Loucy (cell line): ENCODE results near the gene ST14.

ENCODE experiments used
- H2AFZ ChIP-seq: fragments of 200-600 bp; sonication (generic); 2 replicates; pipeline ENCODE4 v1.6.0; 2016; ENCODE audit warnings: antibody characterized with exemption, mild to moderate bottlenecking, low read length, moderate library complexity
- H3F3A ChIP-seq: fragments of 200-600 bp; 2 replicates; pipeline ENCODE4 v1.6.0; 2016; ENCODE audit warnings: antibody characterized with exemption, low read depth, mild to moderate bottlenecking
- H3K27me3 ChIP-seq: fragments of 200-600 bp; sonication (generic); 2 replicates; pipeline ENCODE4 v1.6.1; 2014; ENCODE audit warnings: low read length, mild to moderate bottlenecking; ENCODE audit not compliant: insufficient read depth, poor library complexity, severe bottlenecking
- H3K36me3 ChIP-seq: fragments of 200-600 bp; sonication (generic); 2 replicates; pipeline ENCODE4 v1.6.1; 2016; ENCODE audit warnings: low read length; ENCODE audit not compliant: insufficient read depth
- H3K4me1 ChIP-seq: fragments of 200-600 bp; sonication (generic); 2 replicates; pipeline ENCODE4 v1.5.1; 2014; ENCODE audit warnings: low read length, mild to moderate bottlenecking; ENCODE audit not compliant: insufficient read depth, poor library complexity, severe bottlenecking
- H3K4me2 ChIP-seq: fragments of 200-600 bp; sonication (generic); 2 replicates; pipeline ENCODE4 v1.6.0; 2014; ENCODE audit warnings: antibody characterized with exemption, low read length, low read depth, mild to moderate bottlenecking; ENCODE audit not compliant: poor library complexity, severe bottlenecking
- H3K4me3 ChIP-seq: fragments of 200-600 bp; sonication (generic); 2 replicates; pipeline ENCODE4 v1.5.1; 2014; ENCODE audit warnings: low read length, mild to moderate bottlenecking, mixed read lengths; ENCODE audit not compliant: poor library complexity, severe bottlenecking
- H3K79me2 ChIP-seq: fragments of 200-600 bp; sonication (generic); 2 replicates; pipeline ENCODE4 v1.6.1; 2014; ENCODE audit warnings: low read length; ENCODE audit not compliant: insufficient read depth
- H3K9ac ChIP-seq: fragments of 200-600 bp; sonication (generic); 2 replicates; pipeline ENCODE4 v1.6.0; 2014; ENCODE audit warnings: mild to moderate bottlenecking, low read depth, low read length, moderate library complexity; ENCODE audit not compliant: poor library complexity, severe bottlenecking
- H3K9me2 ChIP-seq: fragments of 200-600 bp; sonication (generic); replicated peaks from 2 replicates; pipeline ENCODE4 v1.6.1; 2016; ENCODE audit warnings: low read depth, low read length, mixed read lengths
- H3K9me3 ChIP-seq: fragments of 200-600 bp; sonication (generic); 2 replicates; pipeline ENCODE4 v1.6.1; 2014; ENCODE audit warnings: mild to moderate bottlenecking, antibody characterized with exemption, low read length, low read depth; ENCODE audit not compliant: insufficient read depth
- H4K20me1 ChIP-seq: fragments of 200-600 bp; sonication (generic); 2 replicates; pipeline ENCODE4 v1.6.0; 2014; ENCODE audit warnings: antibody characterized with exemption, low read length, mild to moderate bottlenecking; ENCODE audit not compliant: insufficient read depth, poor library complexity, severe bottlenecking
- CTCF ChIP-seq: fragments of 200-600 bp; sonication (generic); conservative IDR thresholded peaks from 2 replicates; pipeline ENCODE4 v1.5.1; 2014; ENCODE audit warnings: mild to moderate bottlenecking, antibody characterized with exemption, low read length
- EZH2phosphoT487 ChIP-seq: fragments of 200-600 bp; IDR thresholded peaks from 2 replicates; pipeline ENCODE4 v1.6.1; 2018; ENCODE audit warnings: antibody characterized with exemption, mild to moderate bottlenecking, moderate library complexity, borderline replicate concordance

ST14 gene

DNA sequence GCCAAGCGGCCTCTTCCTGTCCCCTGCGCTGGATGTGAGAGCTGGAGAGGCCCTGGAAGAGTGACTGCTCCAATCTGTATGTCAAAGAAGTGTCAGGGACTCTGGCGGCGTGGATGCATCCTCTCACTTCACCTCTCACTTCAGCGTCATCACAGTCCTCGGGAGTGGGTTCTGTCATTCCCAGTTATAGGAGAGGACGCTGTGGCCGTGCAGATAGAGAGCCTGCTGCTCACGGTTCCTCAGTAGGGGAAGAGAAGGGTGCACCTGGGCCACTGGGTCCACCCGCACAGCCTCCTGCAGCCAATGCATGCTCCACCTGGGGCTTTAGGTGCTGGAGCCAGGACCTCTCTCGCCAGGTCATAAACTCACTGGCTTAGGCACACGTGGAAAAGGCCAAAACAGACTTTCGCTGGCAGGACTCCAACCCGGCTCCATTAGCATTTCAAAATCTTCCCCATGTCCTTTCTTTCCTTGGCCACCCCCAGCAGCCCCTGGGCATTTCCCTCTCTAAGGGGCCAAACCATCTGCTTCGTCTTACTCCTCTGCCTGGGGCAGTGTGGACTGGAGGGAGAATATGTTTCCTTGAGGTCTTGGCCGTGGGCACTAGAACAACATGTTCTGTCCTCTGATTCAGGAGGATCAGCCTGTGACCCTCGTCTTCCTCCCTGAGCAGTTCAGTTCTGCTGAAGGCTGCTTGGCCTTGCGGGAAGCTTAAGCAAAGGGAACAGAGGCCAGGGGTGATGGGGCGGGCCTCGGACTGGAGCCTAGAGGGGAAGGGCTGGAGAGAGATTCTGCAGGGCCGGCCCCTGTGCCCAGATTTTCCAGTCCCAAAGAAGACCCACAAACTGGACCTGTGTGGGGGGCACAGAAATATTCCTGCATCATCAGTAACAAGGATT, 57.8 kb downstream of the ST14 start:
- no peak overlapping the region for H2AFZ ChIP-seq
- no peaks in the 10 kb centered on the region for H3K27me3 ChIP-seq
- H3K9me2 ChIP-seq = no peaks in the 10 kb centered on the region
- no peaks in the 10 kb centered on the region for H3K4me1 ChIP-seq
- H3K9ac ChIP-seq = no peak overlapping the region
- H4K20me1 ChIP-seq = no peaks in the 10 kb centered on the region
- TF ChIP-seq EZH2phosphoT487 = no peak
- TF ChIP-seq CTCF = no peak
- no peaks in the 10 kb centered on the region for H3K9me3 ChIP-seq
- H3K4me3 ChIP-seq = no peak overlapping the region
- H3K79me2 ChIP-seq = no peaks in the 10 kb centered on the region
- no peaks in the 10 kb centered on the region for H3K36me3 ChIP-seq
- H3K4me2 ChIP-seq = no peak overlapping the region
- no peaks in the 10 kb centered on the region for H3F3A ChIP-seq

DNA sequence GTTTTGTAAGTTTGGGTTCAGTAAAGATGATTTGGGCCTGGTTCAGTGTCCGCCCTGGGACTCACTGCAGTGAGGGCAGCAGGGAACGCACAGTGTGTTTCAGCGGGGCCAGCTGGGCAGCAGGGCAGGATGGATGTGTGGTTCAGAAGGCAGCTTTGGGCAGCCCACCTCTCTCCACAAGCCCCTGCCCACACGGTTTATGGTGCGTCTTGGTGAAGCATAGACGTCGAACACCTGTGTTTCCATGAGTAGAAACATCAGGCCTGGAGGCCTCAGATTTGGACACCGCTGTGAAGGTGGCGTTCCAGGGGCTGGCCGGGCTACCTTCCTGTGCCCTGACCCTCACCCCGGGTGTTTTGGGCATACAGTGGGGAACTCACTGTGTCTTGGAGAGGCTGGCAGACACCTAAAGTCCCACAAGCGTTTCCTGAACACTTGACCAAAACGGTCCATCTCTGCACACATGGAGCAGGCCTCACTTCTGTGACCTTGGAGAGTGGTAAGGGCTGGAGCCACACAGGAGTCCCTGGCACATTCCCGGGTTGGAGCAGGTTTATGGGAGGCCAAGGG, 59.0 kb downstream of the ST14 start:
- Histone ChIP-seq H3K79me2 (no peaks in the 10 kb centered on the region), H3F3A (no peaks in the 10 kb centered on the region), H3K36me3 (no peaks in the 10 kb centered on the region), H3K9me3 (no peaks in the 10 kb centered on the region), H3K9ac (no peak overlapping the region), H3K9me2 (no peaks in the 10 kb centered on the region), H3K4me3 (no peak overlapping the region), H3K4me1 (no peaks in the 10 kb centered on the region), H2AFZ (no peak overlapping the region), H3K27me3 (no peaks in the 10 kb centered on the region), H4K20me1 (no peaks in the 10 kb centered on the region), H3K4me2 (no peak overlapping the region)
- TF ChIP-seq CTCF (no peak), EZH2phosphoT487 (no peak)

GRCh38 chr11:130219148-130219547, 59.6 kb downstream of the ST14 start:
- no peak overlapping the region for H2AFZ ChIP-seq
- H3K79me2 ChIP-seq = no peaks in the 10 kb centered on the region
- no peaks in the 10 kb centered on the region for H3K4me1 ChIP-seq
- H3K4me3 ChIP-seq = no peak overlapping the region
- TF ChIP-seq EZH2phosphoT487 (no peak), CTCF (no peak)
- H3K4me2 ChIP-seq = no peak overlapping the region
- H3K9ac ChIP-seq = no peak overlapping the region
- no peaks in the 10 kb centered on the region for H4K20me1 ChIP-seq
- H3K9me2 ChIP-seq = no peaks in the 10 kb centered on the region
- no peaks in the 10 kb centered on the region for H3K27me3 ChIP-seq
- H3K9me3 ChIP-seq = no peaks in the 10 kb centered on the region
- H3F3A ChIP-seq = no peaks in the 10 kb centered on the region
- H3K36me3 ChIP-seq = no peaks in the 10 kb centered on the region
